Activated CD4-positive, alpha-beta T cell treated with anti-CD3 and anti-CD28 coated beads for 24 hours (primary cell): ENCODE data around the gene RNF150.
"Not testable (repeated sequence)": the region's sequence is repeated elsewhere in the genome, so short reads cannot be mapped to it uniquely, and the experiment has no call there.

ENCODE experiments used
- DNase-seq, 2 donors: peaks; one replicate each; pipeline ENCODE4 v3.0.0-alpha.2; 2020; ENCODE audit warnings: low read depth in 2 of 2

Gene RNF150

GRCh38 chr4:141133146-141133998 lies at the start of gene RNF150:
TSS of gene RNF150 (minus strand) at chr4:141133469.
- peak in 1 of 2 donors; percentile 40 for DNase-seq

DNA sequence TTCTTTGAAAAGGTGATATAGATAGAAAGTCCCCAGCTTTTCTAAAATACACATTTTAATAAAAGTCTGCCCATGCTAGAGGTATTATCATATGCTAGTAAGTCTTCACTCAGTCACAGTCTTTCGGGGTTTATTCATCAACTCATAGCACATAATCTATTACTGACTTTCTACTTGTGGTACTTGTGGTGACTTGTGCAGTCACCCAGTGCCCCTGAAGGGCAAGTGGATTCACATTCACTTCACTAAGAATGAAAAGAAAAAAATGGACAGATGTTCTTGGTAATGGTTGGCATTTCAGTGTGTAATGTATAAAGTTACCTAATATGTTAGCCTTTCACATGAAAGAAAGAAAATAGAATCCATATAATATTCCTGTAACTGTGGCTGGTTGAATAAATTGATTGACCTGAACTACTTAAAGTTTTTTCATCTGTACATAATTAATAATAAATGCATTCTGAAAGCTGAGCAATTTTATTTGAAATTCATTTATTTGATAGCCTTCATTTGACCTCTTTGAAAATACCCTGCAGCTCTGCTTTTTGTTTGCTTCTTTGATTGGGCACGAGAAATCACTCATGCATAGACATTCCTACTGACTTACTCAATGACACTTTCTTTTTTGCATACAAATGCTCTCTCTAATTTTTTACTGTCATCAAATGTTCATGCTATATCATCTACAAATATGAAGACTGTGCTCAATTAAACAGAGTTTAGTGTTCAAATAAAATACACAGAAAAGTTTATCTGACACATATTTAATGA lies 47.9 kb upstream of the RNF150 start:
- no peak for DNase-seq

DNA sequence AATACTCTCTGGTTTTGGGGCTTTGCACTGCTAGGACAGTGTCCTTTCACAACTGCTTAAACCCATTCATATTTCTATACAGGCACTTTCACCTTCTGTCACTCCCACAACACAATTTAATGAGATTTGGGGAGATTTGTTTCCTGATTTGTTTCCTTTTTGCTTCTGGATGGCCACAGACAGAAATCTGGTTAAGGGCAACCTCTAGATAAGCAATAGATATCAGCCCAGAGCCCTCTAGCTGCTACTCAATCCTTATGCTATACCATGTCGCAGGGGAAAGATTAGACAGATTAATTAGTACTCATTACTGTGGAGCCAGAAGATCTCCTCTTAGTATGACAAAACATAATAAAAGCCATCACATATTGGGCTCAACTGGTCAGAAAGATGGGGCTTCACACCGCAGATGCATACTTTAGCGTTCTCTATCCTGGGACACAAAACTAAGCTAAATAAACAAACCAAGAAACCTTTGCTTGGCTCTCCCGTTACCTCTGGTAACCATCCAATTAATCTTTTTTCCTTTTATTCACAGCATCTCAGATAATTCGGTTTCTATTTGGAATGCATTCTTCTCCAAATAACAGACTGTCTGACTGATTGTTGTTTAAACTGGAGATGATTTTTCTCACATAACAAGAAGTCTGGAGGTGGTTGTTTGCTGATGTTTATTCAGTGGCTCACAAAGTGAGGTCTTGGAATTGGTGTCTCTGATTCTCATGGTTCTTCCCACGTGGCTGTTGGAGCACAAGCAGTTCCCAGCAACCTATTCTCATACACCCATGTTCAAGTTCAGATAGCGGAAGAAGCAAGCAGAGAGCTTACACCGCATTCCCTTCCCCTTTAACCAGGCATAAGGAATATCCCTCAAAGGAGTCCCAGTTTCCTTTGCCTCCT lies 46.5 kb upstream of the RNF150 start:
- no peak for DNase-seq

DNA sequence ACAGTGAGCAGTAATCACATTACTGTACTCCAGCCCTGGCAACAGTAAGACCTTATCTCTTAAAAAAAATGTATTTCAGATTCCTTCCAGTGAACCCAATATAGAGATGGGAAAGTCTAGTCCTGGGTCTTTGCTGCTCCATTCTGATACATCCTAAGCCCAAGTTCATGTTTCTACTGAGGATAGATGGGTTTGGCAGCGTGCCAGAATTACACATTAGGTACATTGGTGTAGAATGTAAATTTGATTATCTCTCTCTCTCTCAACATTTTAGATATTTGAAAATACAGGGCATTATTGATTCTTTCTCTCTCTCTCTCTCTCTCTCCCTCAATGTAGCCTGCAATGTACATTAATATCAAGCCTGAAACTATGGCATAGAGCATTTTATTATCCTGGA lies 43.9 kb upstream of the RNF150 start:
- DNase-seq, result no peak

- DNase-seq, result no peak
These were observed 41.2 kb upstream of the RNF150 start for GRCh38 chr4:141174457-141174856.

- no peak for DNase-seq
These were observed 37.4 kb upstream of the RNF150 start for GRCh38 chr4:141170671-141171070.

- DNase-seq, result no peak
These were observed 36.1 kb upstream of the RNF150 start for GRCh38 chr4:141169391-141169790.

- not testable (repeated sequence) for DNase-seq
These were observed 31.7 kb upstream of the RNF150 start for GRCh38 chr4:141165001-141165400.

DNA sequence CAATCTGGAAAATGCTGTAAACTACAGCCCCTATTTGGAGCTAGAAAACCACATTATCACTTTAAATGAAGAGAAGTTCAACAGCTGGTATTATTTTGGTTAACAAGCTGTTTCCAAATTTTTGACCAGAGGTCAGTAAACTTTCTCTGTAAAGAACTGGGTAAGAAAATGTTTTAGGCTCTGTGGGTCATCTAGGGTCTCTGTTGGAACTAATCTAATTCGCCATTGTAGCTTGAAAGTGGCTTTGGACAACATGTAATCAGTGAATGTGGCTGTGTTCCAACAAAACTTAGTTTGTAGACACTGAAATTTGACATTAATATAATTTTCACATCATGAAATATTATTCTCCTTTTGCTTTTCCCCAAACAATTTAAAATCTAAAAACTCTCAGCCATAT lies 25.8 kb upstream of the RNF150 start:
- no peak for DNase-seq

DNA sequence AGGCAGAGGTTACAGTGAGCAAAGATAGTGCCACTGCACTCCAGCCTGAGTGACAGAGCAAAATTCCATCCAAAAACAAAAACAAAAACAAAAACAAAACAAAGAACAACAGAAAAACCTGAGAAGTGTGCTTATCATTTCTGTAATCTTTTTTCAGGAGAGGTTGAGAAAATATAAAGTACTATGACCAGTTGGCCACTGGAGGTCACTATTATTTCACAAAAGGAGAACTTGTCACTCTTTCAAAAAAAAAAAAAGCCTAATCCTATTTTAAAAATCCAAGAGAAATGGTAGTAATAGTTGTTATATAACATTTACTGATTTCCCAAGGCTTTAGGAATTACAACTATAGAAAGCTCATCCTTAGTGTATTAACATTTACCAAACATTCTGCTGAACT lies 24.9 kb upstream of the RNF150 start:
- no peak for DNase-seq

- no peak for DNase-seq
These were observed 22.3 kb upstream of the RNF150 start for GRCh38 chr4:141155586-141155985.

GRCh38 chr4:141154725-141155124 lies 21.5 kb upstream of the RNF150 start:
- no peak for DNase-seq

- DNase-seq, result no peak
These were observed 20.7 kb upstream of the RNF150 start for GRCh38 chr4:141153751-141154510.

GRCh38 chr4:141144207-141144606 lies 10.9 kb upstream of the RNF150 start:
- no peak for DNase-seq

DNA sequence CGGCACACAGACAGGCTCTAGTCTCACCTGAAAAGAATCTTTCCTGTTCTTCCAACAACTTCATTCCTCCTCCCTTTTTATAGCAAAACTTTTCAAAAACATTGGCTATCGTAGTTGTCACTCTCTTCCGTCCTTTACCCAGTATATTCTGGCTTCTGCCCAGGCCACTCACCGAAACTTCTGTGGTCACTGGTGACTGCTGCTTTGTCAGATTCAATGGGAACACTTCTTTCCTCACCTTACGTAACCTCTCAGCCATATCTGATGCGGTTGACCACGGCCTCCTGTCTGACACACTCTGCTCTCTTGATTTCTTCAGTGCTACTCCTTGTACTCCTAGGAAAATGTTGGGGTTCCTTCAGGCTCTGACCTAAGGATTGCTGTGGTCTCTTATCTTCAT lies 9.2 kb upstream of the RNF150 start:
- DNase-seq, result no peak

GRCh38 chr4:141140391-141141200 lies 7.3 kb upstream of the RNF150 start:
- DNase-seq, result no peak

DNA sequence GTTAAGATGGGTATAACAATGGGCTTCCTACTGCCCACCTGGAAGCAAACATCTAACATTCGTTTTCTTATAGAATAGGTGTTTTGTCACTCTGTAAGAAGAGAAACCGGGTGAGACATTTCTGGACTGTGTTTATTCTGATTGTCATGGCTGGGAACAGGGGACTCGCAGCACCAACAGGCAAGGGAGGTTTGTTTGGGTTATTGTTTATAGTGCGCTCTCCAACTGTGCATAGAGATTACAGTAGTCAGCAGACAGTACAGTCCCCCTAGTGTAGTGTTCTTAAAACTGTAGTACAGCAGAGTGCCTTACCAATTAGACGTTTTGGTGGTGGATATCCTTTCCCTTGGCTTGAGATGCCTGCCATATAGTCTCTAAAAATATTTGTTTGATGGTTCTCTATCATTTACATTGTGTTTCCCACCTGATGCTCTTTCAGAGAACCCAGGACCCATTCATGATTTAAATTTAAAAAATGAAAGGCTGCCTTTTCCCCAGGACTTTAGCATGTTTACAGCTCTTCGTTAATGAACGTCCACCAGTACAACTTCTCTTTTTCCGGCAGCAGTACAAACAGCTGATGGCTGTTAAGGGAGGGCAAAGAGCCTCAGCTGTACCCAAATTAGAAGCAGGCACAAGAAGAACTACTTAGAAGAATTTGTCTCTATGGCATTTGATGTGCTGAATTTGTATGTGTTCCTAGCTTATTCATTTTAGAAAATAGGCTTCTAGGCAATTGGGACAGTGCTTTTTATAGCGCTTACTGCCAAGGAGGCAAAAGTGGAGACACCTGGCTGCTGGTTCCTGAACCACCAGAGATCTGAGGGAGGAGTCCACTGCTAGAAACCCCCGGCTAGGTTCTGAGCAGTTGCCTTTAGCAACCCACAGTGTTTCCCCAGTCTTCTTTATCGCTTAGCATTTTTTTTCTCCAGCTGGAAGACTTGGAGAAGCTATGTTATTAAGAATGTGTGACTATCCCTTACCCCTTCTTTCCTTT lies 1.0 kb upstream of the RNF150 start:
- DNase-seq, result no peak

GRCh38 chr4:141132709-141133145 lies 542 bp downstream of the RNF150 start:
- DNase-seq, result no peak

GRCh38 chr4:141132072-141132708 lies 1.1 kb downstream of the RNF150 start:
- DNase-seq, result no peak
